ENCODE measurements around the gene PDE4B. TPM values are rescaled to one million over a fixed set of nuclear protein-coding genes. Genes with fewer than 3 reads are reported as not detected.
A peak's percentile ranks its signal among the peaks of the same experiment; 100 is the strongest.

The PDE4B gene
- total and polyA plus RNA-seq, 9 donors: 14.7 to 25.6 (median 16.8) TPM

GRCh38 chr1:66028035-66028434 lies 235.3 kb downstream of the PDE4B start:
- H3K9me3 ChIP-seq (replicated peaks; ENCODE audit: control insufficient read depth, low read depth, low read length): no peaks in the 10 kb centered on the region
- H3K4me3 ChIP-seq (ENCODE audit: low read length): no peak overlapping the region
- DNase-seq: no peak
- WGBS (ENCODE audit: insufficient coverage): 87% methylated on average over 3 of the region's 3 CpGs
- no peaks in the 10 kb centered on the region for H3K36me3 ChIP-seq (ENCODE audit: control insufficient read depth, insufficient read depth, low read length)
- no peaks in the 10 kb centered on the region for H3K27me3 ChIP-seq (ENCODE audit: control insufficient read depth, insufficient read depth, low read length)
- no peaks in the 10 kb centered on the region for H3K4me1 ChIP-seq (ENCODE audit: control insufficient read depth, insufficient read depth, low read length)
- H3K27ac ChIP-seq (ENCODE audit: low read length): no peak overlapping the region

GRCh38 chr1:66033781-66034180 lies 241.1 kb downstream of the PDE4B start:
- no peak overlapping the region for H3K27ac ChIP-seq (ENCODE audit: low read length)
- no peaks in the 10 kb centered on the region for H3K4me1 ChIP-seq (ENCODE audit: control insufficient read depth, insufficient read depth, low read length)
- no peaks in the 10 kb centered on the region for H3K36me3 ChIP-seq (ENCODE audit: control insufficient read depth, insufficient read depth, low read length)
- H3K27me3 ChIP-seq (ENCODE audit: control insufficient read depth, insufficient read depth, low read length): no peaks in the 10 kb centered on the region
- no peaks in the 10 kb centered on the region for H3K9me3 ChIP-seq (replicated peaks; ENCODE audit: control insufficient read depth, low read depth, low read length)
- no peak for DNase-seq
- H3K4me3 ChIP-seq (ENCODE audit: low read length): no peak overlapping the region
- 30% methylated on average over 1 of the region's 1 CpG for WGBS (ENCODE audit: insufficient coverage)

GRCh38 chr1:66035616-66036245 lies 243.0 kb downstream of the PDE4B start:
- H3K27ac ChIP-seq (ENCODE audit: low read length): no peak overlapping the region
- no peaks in the 10 kb centered on the region for H3K27me3 ChIP-seq (ENCODE audit: control insufficient read depth, insufficient read depth, low read length)
- no peaks in the 10 kb centered on the region for H3K36me3 ChIP-seq (ENCODE audit: control insufficient read depth, insufficient read depth, low read length)
- no peak overlapping the region for H3K4me3 ChIP-seq (ENCODE audit: low read length)
- DNase-seq: no peak
- H3K9me3 ChIP-seq (replicated peaks; ENCODE audit: control insufficient read depth, low read depth, low read length): no peaks in the 10 kb centered on the region
- no CpG with 5 or more reads among the region's 1 CpG for WGBS (ENCODE audit: insufficient coverage)
- no peaks in the 10 kb centered on the region for H3K4me1 ChIP-seq (ENCODE audit: control insufficient read depth, insufficient read depth, low read length)

- H3K9me3 ChIP-seq (replicated peaks; ENCODE audit: control insufficient read depth, low read depth, low read length): no peaks in the 10 kb centered on the region
- no peaks in the 10 kb centered on the region for H3K36me3 ChIP-seq (ENCODE audit: control insufficient read depth, insufficient read depth, low read length)
- no peak for DNase-seq
- H3K4me3 ChIP-seq (ENCODE audit: low read length): no peak overlapping the region
- no peaks in the 10 kb centered on the region for H3K4me1 ChIP-seq (ENCODE audit: control insufficient read depth, insufficient read depth, low read length)
- no peaks in the 10 kb centered on the region for H3K27me3 ChIP-seq (ENCODE audit: control insufficient read depth, insufficient read depth, low read length)
- WGBS (ENCODE audit: insufficient coverage): no CpG with 5 or more reads among the region's 1 CpG
- H3K27ac ChIP-seq (ENCODE audit: low read length): no peak overlapping the region
Observed at GRCh38 chr1:66041654-66042053, 249.0 kb downstream of the PDE4B start.

GRCh38 chr1:66043186-66043585 lies 250.5 kb downstream of the PDE4B start:
- no peak overlapping the region for H3K27ac ChIP-seq (ENCODE audit: low read length)
- WGBS (ENCODE audit: insufficient coverage): no CpG with 5 or more reads among the region's 1 CpG
- peak; percentile 1 for DNase-seq
- no peak overlapping the region for H3K4me3 ChIP-seq (ENCODE audit: low read length)
- H3K36me3 ChIP-seq (ENCODE audit: control insufficient read depth, insufficient read depth, low read length): no peaks in the 10 kb centered on the region
- H3K27me3 ChIP-seq (ENCODE audit: control insufficient read depth, insufficient read depth, low read length): no peaks in the 10 kb centered on the region
- no peaks in the 10 kb centered on the region for H3K9me3 ChIP-seq (replicated peaks; ENCODE audit: control insufficient read depth, low read depth, low read length)
- no peaks in the 10 kb centered on the region for H3K4me1 ChIP-seq (ENCODE audit: control insufficient read depth, insufficient read depth, low read length)

- H3K4me3 ChIP-seq (ENCODE audit: low read length): no peak overlapping the region
- no CpG with 5 or more reads among the region's 1 CpG for WGBS (ENCODE audit: insufficient coverage)
- DNase-seq: no peak
- no peaks in the 10 kb centered on the region for H3K4me1 ChIP-seq (ENCODE audit: control insufficient read depth, insufficient read depth, low read length)
- H3K9me3 ChIP-seq (replicated peaks; ENCODE audit: control insufficient read depth, low read depth, low read length): no peaks in the 10 kb centered on the region
- H3K27ac ChIP-seq (ENCODE audit: low read length): no peak overlapping the region
- no peaks in the 10 kb centered on the region for H3K27me3 ChIP-seq (ENCODE audit: control insufficient read depth, insufficient read depth, low read length)
- no peaks in the 10 kb centered on the region for H3K36me3 ChIP-seq (ENCODE audit: control insufficient read depth, insufficient read depth, low read length)
Observed at GRCh38 chr1:66044912-66045311, 252.2 kb downstream of the PDE4B start.

GRCh38 chr1:66046415-66046814 lies 253.7 kb downstream of the PDE4B start:
- Histone ChIP-seq H3K9me3 (replicated peaks; ENCODE audit: control insufficient read depth, low read depth, low read length) (no peaks in the 10 kb centered on the region), H3K27me3 (ENCODE audit: control insufficient read depth, insufficient read depth, low read length) (no peaks in the 10 kb centered on the region), H3K4me3 (ENCODE audit: low read length) (no peak overlapping the region), H3K4me1 (ENCODE audit: control insufficient read depth, insufficient read depth, low read length) (no peaks in the 10 kb centered on the region), H3K27ac (ENCODE audit: low read length) (no peak overlapping the region), H3K36me3 (ENCODE audit: control insufficient read depth, insufficient read depth, low read length) (no peaks in the 10 kb centered on the region)
- DNase-seq: no peak
- no CpG with 5 or more reads among the region's 4 CpGs for WGBS (ENCODE audit: insufficient coverage)

- H3K4me1 ChIP-seq (ENCODE audit: control insufficient read depth, insufficient read depth, low read length): no peaks in the 10 kb centered on the region
- no peaks in the 10 kb centered on the region for H3K9me3 ChIP-seq (replicated peaks; ENCODE audit: control insufficient read depth, low read depth, low read length)
- no peaks in the 10 kb centered on the region for H3K36me3 ChIP-seq (ENCODE audit: control insufficient read depth, insufficient read depth, low read length)
- no peak overlapping the region for H3K4me3 ChIP-seq (ENCODE audit: low read length)
- WGBS (ENCODE audit: insufficient coverage): 67% methylated on average over 1 of the region's 2 CpGs
- no peak for DNase-seq
- no peak overlapping the region for H3K27ac ChIP-seq (ENCODE audit: low read length)
- H3K27me3 ChIP-seq (ENCODE audit: control insufficient read depth, insufficient read depth, low read length): no peaks in the 10 kb centered on the region
Observed at GRCh38 chr1:66048011-66048410, 255.3 kb downstream of the PDE4B start.

GRCh38 chr1:66050123-66050522 lies 257.4 kb downstream of the PDE4B start:
- WGBS (ENCODE audit: insufficient coverage): 80% methylated on average over 1 of the region's 1 CpG
- Histone ChIP-seq H3K4me3 (ENCODE audit: low read length) (no peak overlapping the region), H3K27ac (ENCODE audit: low read length) (no peak overlapping the region), H3K9me3 (replicated peaks; ENCODE audit: control insufficient read depth, low read depth, low read length) (no peaks in the 10 kb centered on the region), H3K36me3 (ENCODE audit: control insufficient read depth, insufficient read depth, low read length) (no peaks in the 10 kb centered on the region), H3K4me1 (ENCODE audit: control insufficient read depth, insufficient read depth, low read length) (no peaks in the 10 kb centered on the region), H3K27me3 (ENCODE audit: control insufficient read depth, insufficient read depth, low read length) (no peaks in the 10 kb centered on the region)
- no peak for DNase-seq

GRCh38 chr1:66050633-66051032 lies 257.9 kb downstream of the PDE4B start:
- no peak for DNase-seq
- WGBS (ENCODE audit: insufficient coverage): 75% methylated on average over 3 of the region's 4 CpGs
- H3K27me3 ChIP-seq (ENCODE audit: control insufficient read depth, insufficient read depth, low read length): no peaks in the 10 kb centered on the region

GRCh38 chr1:66055092-66055491 lies 262.4 kb downstream of the PDE4B start:
- no CpG with 5 or more reads among the region's 3 CpGs for WGBS (ENCODE audit: insufficient coverage)
- Histone ChIP-seq H3K27ac (ENCODE audit: low read length) (no peak overlapping the region), H3K36me3 (ENCODE audit: control insufficient read depth, insufficient read depth, low read length) (no peaks in the 10 kb centered on the region), H3K4me1 (ENCODE audit: control insufficient read depth, insufficient read depth, low read length) (no peaks in the 10 kb centered on the region), H3K9me3 (replicated peaks; ENCODE audit: control insufficient read depth, low read depth, low read length) (no peaks in the 10 kb centered on the region), H3K4me3 (ENCODE audit: low read length) (no peak overlapping the region), H3K27me3 (ENCODE audit: control insufficient read depth, insufficient read depth, low read length) (no peaks in the 10 kb centered on the region)
- no peak for DNase-seq

More at GRCh38 chr1:66050633-66051032, 257.9 kb downstream of the PDE4B start:
- Histone ChIP-seq H3K4me3 (ENCODE audit: low read length) (no peak overlapping the region), H3K36me3 (ENCODE audit: control insufficient read depth, insufficient read depth, low read length) (no peaks in the 10 kb centered on the region), H3K4me1 (ENCODE audit: control insufficient read depth, insufficient read depth, low read length) (no peaks in the 10 kb centered on the region), H3K27ac (ENCODE audit: low read length) (no peak overlapping the region), H3K9me3 (replicated peaks; ENCODE audit: control insufficient read depth, low read depth, low read length) (no peaks in the 10 kb centered on the region)

Measured in muscle of leg (tissue), 11 donors.